Hypothalamus (tissue), 51 donors: ENCODE measurements around the gene SNRNP70.

Experiments
- DNase-seq, 51 donors: peaks; one replicate each; lab custom pipeline; 2025; lab: John Stamatoyannopoulos, UW

Gene SNRNP70

GRCh38 chr19:49064029-49064629, 21.1 kb upstream of the SNRNP70 start:
- no peak for DNase-seq

- DNase-seq: no peak
Measured at GRCh38 chr19:49064768-49065611, 20.3 kb upstream of the SNRNP70 start, which contains the start of gene NTF4. Gene NTF4 (minus strand): TSS chr19:49064818. CDS start chr19:49061997, 2,821 bp downstream.

GRCh38 chr19:49065905-49066512, 19.2 kb upstream of the SNRNP70 start:
- no peak for DNase-seq

- DNase-seq: no peak
Measured at GRCh38 chr19:49067554-49067953, 17.7 kb upstream of the SNRNP70 start.

- no peak for DNase-seq
Measured at GRCh38 chr19:49069026-49069425, 16.2 kb upstream of the SNRNP70 start.

GRCh38 chr19:49070416-49070815, 14.8 kb upstream of the SNRNP70 start:
- no peak for DNase-seq

- DNase-seq: no peak
Measured at GRCh38 chr19:49071860-49072547, 13.2 kb upstream of the SNRNP70 start.

GRCh38 chr19:49073514-49074378, 11.5 kb upstream of the SNRNP70 start:
- DNase-seq: no peak

GRCh38 chr19:49074869-49075268, 10.4 kb upstream of the SNRNP70 start:
- peak in 35 of 51 donors; percentile 1 to 74 (median 29) for DNase-seq

GRCh38 chr19:49080392-49080791, 4.9 kb upstream of the SNRNP70 start:
- DNase-seq: no peak

GRCh38 chr19:49081273-49081672, 4.0 kb upstream of the SNRNP70 start:
- no peak for DNase-seq

GRCh38 chr19:49084206-49085019, 838 bp upstream of the SNRNP70 start:
- peak in 1 of 51 donors; percentile 17 for DNase-seq

GRCh38 chr19:49085868-49086232, 599 bp downstream of the SNRNP70 start:
- no peak for DNase-seq

- no peak for DNase-seq
Measured at GRCh38 chr19:49086296-49086695, 1.0 kb downstream of the SNRNP70 start.

- DNase-seq: no peak
Measured at GRCh38 chr19:49091391-49092038, 6.3 kb downstream of the SNRNP70 start.

- DNase-seq: no peak
Measured at GRCh38 chr19:49092686-49093085, 7.4 kb downstream of the SNRNP70 start.

- DNase-seq: peak in 36 of 51 donors; percentile 5 to 75 (median 32)
Measured at GRCh38 chr19:49094505-49095482, 9.5 kb downstream of the SNRNP70 start.
